Measurements from ENCODE around the gene SSX2B.
"Not testable (repeated sequence)": the region's sequence is repeated elsewhere in the genome, so short reads cannot be mapped to it uniquely, and the experiment has no call there.

SSX2B gene, protein sequence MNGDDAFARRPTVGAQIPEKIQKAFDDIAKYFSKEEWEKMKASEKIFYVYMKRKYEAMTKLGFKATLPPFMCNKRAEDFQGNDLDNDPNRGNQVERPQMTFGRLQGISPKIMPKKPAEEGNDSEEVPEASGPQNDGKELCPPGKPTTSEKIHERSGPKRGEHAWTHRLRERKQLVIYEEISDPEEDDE

DNA sequence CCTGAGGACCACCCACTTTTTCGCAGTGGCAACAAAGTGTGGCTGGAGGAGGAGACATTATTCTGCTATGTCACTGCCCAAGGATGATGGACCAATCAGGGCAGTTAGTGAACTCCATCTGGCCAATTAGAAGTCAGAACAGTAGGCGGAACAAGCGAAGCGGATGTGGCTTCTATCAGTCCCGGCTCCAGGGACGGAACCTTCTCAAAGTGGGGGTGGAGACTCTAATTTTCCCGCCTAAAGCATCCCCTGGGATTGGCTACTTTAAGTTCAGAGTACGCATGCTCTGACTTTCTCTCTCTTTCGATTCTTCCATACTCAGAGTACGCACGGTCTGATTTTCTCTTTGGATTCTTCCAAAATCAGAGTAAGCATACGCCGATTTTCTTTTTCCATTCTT lies at the start of gene SSX2B:
Gene SSX2B (plus strand): TSS at position 301 of the 400 bp plus-strand sequence. CDS start 1,429 bp downstream, outside the sequence.
- DNase-seq = not testable (repeated sequence)

DNA sequence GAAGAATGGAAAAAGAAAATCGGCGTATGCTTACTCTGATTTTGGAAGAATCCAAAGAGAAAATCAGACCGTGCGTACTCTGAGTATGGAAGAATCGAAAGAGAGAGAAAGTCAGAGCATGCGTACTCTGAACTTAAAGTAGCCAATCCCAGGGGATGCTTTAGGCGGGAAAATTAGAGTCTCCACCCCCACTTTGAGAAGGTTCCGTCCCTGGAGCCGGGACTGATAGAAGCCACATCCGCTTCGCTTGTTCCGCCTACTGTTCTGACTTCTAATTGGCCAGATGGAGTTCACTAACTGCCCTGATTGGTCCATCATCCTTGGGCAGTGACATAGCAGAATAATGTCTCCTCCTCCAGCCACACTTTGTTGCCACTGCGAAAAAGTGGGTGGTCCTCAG lies 44.0 kb upstream of the SSX2B start, which contains the start of gene SSX2:
Gene SSX2 (minus strand): TSS at position 101 of the 400 bp plus-strand sequence. CDS start 1,429 bp downstream, outside the sequence.
- not testable (repeated sequence) for DNase-seq

DNA sequence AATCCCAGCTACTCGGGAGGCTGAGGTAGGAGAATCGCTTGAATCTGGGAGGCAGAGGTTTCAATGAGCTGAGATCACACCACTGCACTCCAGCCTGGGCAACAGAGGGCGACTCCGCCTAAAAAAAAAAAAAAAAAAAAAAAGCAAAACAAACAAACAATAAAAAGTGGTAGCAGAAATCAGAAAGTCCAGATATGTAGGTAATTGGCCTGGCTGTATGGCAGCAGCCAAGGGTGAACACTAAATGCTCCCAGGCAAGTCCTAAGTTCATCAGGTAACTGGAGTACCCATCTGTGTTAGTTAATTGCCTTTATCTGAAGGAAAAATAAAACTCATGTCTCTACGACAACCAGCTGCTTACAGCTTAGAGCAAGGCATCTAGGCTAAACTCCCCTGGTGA lies 14.9 kb downstream of the SSX2B start:
- DNase-seq = not testable (repeated sequence)

DNA sequence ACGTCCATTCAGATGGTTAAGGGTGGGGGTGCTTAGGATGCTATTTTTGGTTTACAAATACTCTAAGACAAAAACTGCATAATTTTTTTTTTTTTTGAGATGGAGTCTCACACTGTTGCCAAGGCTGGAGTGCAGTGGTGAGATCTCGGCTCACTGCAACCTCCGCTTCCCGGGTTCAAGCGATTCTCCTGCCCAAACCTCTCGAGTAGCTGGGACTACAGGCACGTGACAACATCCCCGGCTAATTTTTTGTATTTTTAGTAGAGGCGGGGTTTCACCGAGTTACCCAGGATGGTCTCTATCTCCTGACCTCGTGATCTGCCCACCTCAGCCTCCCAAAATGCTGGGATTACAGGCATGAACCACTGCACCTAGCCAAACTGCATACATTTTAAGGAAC lies 22.5 kb downstream of the SSX2B start:
- DNase-seq = not testable (repeated sequence)

DNA sequence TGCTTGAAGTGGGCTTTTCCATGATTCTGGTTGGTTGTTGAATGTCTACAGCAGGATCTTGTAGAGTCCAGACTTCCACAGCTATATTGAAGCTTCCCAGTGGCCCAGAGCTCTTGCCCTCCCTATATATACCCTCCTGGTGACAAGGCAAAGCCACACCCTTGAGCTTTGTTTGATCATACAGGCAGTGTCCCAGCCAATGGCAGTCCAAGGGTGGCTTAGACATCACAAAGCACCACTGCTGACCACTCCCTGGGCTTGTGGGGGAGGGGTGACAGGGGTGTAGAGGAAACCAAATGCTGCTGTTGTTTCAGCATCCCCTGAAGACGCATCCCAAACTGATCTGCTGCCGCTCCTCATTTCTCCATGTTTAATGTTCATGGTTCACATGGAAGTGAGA lies 46.3 kb downstream of the SSX2B start, which contains the start of gene SPANXN5:
Gene SPANXN5 (minus strand): TSS at position 101 of the 400 bp plus-strand sequence. CDS start 79 bp downstream, at position 22.
- DNase-seq = not testable (repeated sequence)

DNA sequence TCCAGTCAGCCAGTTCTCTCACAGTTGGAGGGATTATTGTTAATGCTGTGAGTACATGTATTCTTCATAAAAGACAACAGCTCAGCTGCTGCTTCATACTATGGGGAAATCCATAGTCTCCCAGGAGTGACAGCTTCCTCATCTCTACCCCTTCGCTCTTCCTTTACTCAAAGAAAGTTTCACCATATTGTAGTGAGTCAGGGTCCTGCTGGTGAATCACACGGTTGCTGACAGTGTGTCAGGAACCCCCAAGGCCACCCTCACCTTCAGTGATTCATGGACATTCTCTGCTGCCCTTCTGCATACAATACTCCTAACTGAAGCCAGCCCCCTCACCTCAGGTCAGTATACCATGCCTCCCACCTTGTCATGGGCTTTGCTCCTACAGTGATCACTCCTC lies 53.8 kb downstream of the SSX2B start:
- DNase-seq = not testable (repeated sequence)
